Measurements from ENCODE around the gene GSTK1.

GSTK1 gene

DNA sequence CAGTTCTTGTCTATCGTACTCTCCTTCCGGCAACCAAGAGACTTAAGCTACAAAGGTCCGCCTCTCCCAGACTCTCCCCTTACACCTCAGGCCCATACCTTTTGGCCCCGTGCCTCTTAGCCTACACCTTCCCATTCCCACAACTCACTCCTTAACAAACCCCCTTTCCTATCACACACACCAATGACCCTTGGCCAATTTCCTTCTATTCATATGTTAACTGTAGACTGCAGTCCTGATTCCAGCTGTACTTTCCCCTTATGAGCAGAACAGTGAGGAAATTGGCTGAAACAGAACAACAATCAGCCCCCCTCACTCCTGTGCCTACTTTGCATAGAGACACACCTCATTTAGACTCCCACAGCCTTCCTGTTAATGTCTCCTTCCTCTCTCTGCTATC, 20.1 kb downstream of the GSTK1 start:
- POLR2A ChIA-PET: no interaction called here
- DNase-seq (ENCODE audit: extremely low spot score): no peak
- CTCF ChIA-PET: interaction anchor here (0.6 to 1.4 kb wide), 4 partner anchors 10 to 43 kb away, joined by 3 to 5 read pairs (median 4); no protein-coding TSS in a partner anchor
- TF ChIP-seq, protein P1, sequence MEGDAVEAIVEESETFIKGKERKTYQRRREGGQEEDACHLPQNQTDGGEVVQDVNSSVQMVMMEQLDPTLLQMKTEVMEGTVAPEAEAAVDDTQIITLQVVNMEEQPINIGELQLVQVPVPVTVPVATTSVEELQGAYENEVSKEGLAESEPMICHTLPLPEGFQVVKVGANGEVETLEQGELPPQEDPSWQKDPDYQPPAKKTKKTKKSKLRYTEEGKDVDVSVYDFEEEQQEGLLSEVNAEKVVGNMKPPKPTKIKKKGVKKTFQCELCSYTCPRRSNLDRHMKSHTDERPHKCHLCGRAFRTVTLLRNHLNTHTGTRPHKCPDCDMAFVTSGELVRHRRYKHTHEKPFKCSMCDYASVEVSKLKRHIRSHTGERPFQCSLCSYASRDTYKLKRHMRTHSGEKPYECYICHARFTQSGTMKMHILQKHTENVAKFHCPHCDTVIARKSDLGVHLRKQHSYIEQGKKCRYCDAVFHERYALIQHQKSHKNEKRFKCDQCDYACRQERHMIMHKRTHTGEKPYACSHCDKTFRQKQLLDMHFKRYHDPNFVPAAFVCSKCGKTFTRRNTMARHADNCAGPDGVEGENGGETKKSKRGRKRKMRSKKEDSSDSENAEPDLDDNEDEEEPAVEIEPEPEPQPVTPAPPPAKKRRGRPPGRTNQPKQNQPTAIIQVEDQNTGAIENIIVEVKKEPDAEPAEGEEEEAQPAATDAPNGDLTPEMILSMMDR (IDR thresholded peaks at IDR 0.05; ENCODE audit: control extremely low read depth, extremely low read depth, low read depth, missing control alignments): no peak

DNA sequence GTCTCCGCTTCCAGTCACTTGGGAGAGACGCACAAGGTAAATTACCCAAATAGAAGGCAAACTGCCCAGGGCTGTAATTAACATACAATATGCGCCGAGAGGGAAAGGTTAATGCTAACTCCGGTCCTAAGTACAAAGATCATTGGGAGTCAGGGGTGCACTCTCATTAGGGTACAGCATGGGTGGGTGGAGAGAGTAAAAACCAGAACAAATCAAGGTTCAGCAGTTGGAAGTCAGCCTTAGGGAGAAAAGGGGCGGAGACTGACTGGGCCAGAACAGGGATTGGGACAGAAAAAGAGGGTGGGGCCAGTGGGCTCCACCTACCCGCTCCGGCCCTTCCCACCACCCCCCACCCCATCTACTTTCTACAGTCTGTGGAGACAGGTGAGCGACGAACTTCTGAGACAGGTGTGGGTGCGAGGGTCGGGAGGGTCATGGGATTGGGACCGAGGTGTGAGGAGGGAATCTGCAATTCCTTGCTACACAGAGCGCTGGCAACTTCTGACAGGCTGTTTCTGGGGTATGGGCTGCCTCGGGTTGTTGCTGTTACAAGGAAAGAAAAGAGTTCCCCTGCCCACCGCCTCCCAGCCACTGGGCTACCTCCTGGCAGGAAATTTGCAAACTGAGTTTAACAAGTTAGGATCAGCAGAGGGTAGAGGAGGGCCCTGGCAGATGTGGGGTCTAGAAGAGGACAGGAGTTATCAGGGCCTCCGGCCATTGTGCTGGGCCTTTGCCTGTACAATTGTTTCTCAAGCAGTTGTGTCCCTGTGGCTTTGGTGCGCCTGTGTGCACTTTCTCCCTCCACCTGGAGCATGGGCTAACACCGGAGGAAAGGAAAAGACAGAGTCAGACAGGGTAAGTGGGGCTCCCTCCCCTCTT, 21.6 kb downstream of the GSTK1 start, which contains the start of gene TMEM139:
TMEM139 (plus strand) TSS at position 368 of the 879 bp plus-strand sequence. CDS start 1,000 bp downstream, outside the sequence.
- no peak for DNase-seq (ENCODE audit: extremely low spot score)
- POLR2A ChIA-PET: no interaction called here
- CTCF ChIA-PET: no interaction called here
- TF ChIP-seq, protein P1 (IDR thresholded peaks at IDR 0.05; ENCODE audit: control extremely low read depth, extremely low read depth, low read depth, missing control alignments): no peak

DNA sequence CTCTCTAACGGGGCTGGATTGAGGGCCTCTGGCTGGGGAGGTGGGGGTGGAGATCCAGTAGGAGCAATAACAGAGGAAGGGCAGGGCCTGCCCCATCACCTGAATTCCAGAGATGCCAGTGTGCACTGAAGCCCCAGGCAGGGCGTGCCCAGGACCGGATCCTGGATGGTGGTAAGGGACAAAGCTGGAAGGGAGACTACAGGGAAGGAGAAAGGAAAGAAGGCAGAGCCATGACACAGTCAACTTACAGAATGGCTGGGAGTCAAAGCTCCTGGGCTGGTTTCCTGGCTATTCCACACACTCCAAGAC, 22.2 kb downstream of the GSTK1 start:
- ChIA-PET POLR2A (no interaction called here), CTCF (interaction anchor here (1.3 kb wide), 1 partner anchor 83 kb away, joined by 3 read pairs; no protein-coding TSS in a partner anchor)
- no peak for DNase-seq (ENCODE audit: extremely low spot score)
- TF ChIP-seq, protein P1 (IDR thresholded peaks at IDR 0.05; ENCODE audit: control extremely low read depth, extremely low read depth, low read depth, missing control alignments): no peak

DNA sequence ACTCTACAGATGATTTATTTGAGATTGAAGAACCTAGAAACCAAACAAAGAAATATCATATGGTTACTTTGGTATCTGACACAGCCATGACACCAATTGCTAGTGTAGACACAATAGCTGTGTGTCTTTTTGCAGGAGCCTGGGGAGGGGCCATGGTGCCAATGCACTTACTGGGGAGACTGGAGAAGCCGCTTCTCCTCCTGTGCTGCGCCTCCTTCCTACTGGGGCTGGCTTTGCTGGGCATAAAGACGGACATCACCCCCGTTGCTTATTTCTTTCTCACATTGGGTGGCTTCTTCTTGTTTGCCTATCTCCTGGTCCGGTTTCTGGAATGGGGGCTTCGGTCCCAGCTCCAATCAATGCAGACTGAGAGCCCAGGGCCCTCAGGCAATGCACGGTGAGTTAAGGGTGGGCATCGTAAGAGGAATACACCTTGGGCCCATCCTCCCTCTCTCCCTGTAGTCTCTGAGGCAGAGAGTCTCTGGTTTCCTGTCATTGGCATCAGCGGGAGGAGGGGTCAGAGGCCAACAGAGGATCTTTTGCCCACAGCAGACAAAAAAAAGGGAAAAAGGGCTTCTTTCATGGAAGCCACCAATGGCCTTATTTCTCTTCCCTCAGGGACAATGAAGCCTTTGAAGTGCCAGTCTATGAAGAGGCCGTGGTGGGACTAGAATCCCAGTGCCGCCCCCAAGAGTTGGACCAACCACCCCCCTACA, 22.7 kb downstream of the GSTK1 start:
- TF ChIP-seq, protein P1 (IDR thresholded peaks at IDR 0.05; ENCODE audit: control extremely low read depth, extremely low read depth, low read depth, missing control alignments): no peak
- CTCF ChIA-PET: interaction anchor here (0.6 to 3.1 kb wide), 4 partner anchors 13 to 83 kb away, joined by 3 to 21 read pairs (median 3); no protein-coding TSS in a partner anchor
- DNase-seq (ENCODE audit: extremely low spot score): no peak
- POLR2A ChIA-PET: no interaction called here

DNA sequence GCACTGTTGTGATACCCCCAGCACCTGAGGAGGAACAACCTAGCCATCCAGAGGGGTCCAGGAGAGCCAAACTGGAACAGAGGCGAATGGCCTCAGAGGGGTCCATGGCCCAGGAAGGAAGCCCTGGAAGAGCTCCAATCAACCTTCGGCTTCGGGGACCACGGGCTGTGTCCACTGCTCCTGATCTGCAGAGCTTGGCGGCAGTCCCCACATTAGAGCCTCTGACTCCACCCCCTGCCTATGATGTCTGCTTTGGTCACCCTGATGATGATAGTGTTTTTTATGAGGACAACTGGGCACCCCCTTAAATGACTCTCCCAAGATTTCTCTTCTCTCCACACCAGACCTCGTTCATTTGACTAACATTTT, 23.3 kb downstream of the GSTK1 start:
- POLR2A ChIA-PET: no interaction called here
- TF ChIP-seq, protein P1 (IDR thresholded peaks at IDR 0.05; ENCODE audit: control extremely low read depth, extremely low read depth, low read depth, missing control alignments): no peak

DNA sequence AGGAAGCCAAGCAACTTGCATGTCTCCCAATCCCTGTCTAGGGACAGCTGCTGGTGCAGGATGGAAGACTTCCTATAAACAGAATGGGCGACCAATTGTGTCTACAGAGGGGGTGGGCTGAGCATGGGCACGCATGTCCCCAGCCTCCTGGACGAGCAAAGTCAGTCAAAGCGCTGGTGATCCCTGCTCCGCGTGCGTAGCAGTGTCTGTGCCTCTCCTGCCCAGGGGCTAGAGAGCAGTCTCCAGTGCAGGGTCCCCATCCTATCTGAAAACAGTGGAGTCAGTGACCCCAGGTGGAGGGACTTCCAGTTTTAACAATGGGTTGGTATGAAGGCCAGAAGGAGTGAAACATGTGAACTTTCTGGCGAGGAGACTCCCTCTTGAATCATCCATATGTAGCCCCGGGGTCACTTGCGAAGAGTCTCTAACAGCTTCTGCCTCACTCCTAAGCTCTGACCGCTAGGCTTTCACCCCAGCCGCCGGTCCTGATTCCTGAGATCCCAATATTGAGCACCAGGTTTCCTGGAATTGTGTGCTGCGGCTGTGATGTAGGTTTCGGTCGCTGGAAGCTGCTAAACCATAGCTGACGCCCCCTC, 24.2 kb downstream of the GSTK1 start:
- ChIA-PET POLR2A (interaction anchor here (0.6 to 1.0 kb wide), 4 partner anchors 9 to 24 kb away, joined by 3 to 5 read pairs (median 3); partner anchors contain the start of gene GSTK1), CTCF (interaction anchor here (0.6 to 3.1 kb wide), 13 partner anchors 10 to 93 kb away, joined by 3 to 21 read pairs (median 4); partner anchors contain the start of gene GSTK1)
- TF ChIP-seq, protein P1 (IDR thresholded peaks at IDR 0.05; ENCODE audit: control extremely low read depth, extremely low read depth, low read depth, missing control alignments): no peak
- no peak for DNase-seq (ENCODE audit: extremely low spot score)

More for the DNA sequence above, 23.3 kb downstream of the GSTK1 start:
- CTCF ChIA-PET: interaction anchor here (0.6 to 3.1 kb wide), 4 partner anchors 12 to 82 kb away, joined by 3 to 21 read pairs (median 3); no protein-coding TSS in a partner anchor
- no peak for DNase-seq (ENCODE audit: extremely low spot score)

All from GM10248 (cell line).